Measurements from ENCODE around the gene DHX57. TPM values are rescaled to one million over a fixed set of nuclear protein-coding genes. Genes with fewer than 3 reads are reported as not detected.

Gene DHX57
- total and polyA plus RNA-seq, 2 experiments from 2014 or later, result 13.3 to 32.9 TPM

GRCh38 chr2:38907743-38908562 lies 32.2 kb upstream of the DHX57 start (continued):
- no peak for TF ChIP-seq EZH2phosphoT487 (IDR thresholded peaks at IDR 0.05; ENCODE audit: unreplicated experiment)
- no peak for TF ChIP-seq ETS1 (IDR thresholded peaks at IDR 0.05)
- no peak for TF ChIP-seq ZNF331 (CRISPR knock-in tag; IDR thresholded peaks at IDR 0.05; ENCODE audit: low read depth)
- no peak for TF ChIP-seq JUNB (IDR thresholded peaks at IDR 0.05; ENCODE audit: unreplicated experiment)
- no peak for TF ChIP-seq ZNF114 (CRISPR knock-in tag; IDR thresholded peaks at IDR 0.05)
- TF ChIP-seq NANOG (IDR thresholded peaks at IDR 0.05; ENCODE audit: borderline replicate concordance), result no peak
- no peak for TF ChIP-seq EZH2 (IDR thresholded peaks at IDR 0.05; ENCODE audit: low read depth, unreplicated experiment)

- Mint-ChIP-seq H3K36me3 (ENCODE audit: low read depth) (no peaks in the 10 kb centered on the region), H3K4me1 (no peaks in the 10 kb centered on the region), H3K4me3 (no peak overlapping the region), H3K9me3 (no peaks in the 10 kb centered on the region), H3K27me3 (ENCODE audit: insufficient read depth, low read depth, poor library complexity) (peaks cover 4% of the 10 kb centered on the region), H3K27ac (no peak overlapping the region)
- H4K20me1 ChIP-seq (replicated peaks; ENCODE audit: insufficient read depth), result no peaks in the 10 kb centered on the region
- no peaks in the 10 kb centered on the region for H3F3A ChIP-seq (replicated peaks; ENCODE audit: low read depth)
- no peaks in the 10 kb centered on the region for H3K27me3 ChIP-seq (ENCODE audit: insufficient read depth)
- TF ChIP-seq ZNF114 (CRISPR knock-in tag; IDR thresholded peaks at IDR 0.05), result no peak
- no peak for TF ChIP-seq REST (IDR thresholded peaks at IDR 0.05; ENCODE audit: unreplicated experiment)
- no peak for TF ChIP-seq EZH2phosphoT487 (IDR thresholded peaks at IDR 0.05; ENCODE audit: unreplicated experiment)
- TF ChIP-seq CREB1 (CRISPR knock-in tag; IDR thresholded peaks at IDR 0.05; ENCODE audit: low read depth), result no peak
- TF ChIP-seq STAT1 (IDR thresholded peaks at IDR 0.05; ENCODE audit: unreplicated experiment), result no peak
- no peak for TF ChIP-seq ETS1 (IDR thresholded peaks at IDR 0.05)
- ATAC-seq (no peak), DNase-seq (ENCODE audit: low spot score) (no peak)
- H3K4me3 ChIP-seq, result no peak overlapping the region
- no peaks in the 10 kb centered on the region for H3K79me2 ChIP-seq (replicated peaks; ENCODE audit: insufficient read depth)
- H3K4me2 ChIP-seq, result no peak overlapping the region
- H3K36me3 ChIP-seq (ENCODE audit: insufficient read depth), result no peaks in the 10 kb centered on the region
- no peaks in the 10 kb centered on the region for H3K4me1 ChIP-seq (ENCODE audit: insufficient read depth)
- H2AFZ ChIP-seq, result no peak overlapping the region
- no peak overlapping the region for H3K27ac ChIP-seq (ENCODE audit: low read depth)
- no peaks in the 10 kb centered on the region for H3K9me2 ChIP-seq (ENCODE audit: insufficient read depth)
Measured at GRCh38 chr2:38907242-38907641, 31.5 kb upstream of the DHX57 start.

Measured in GM23338 (cell line).